H1 (cell line): ENCODE data around the gene PRICKLE1. TPM values are rescaled to one million over a fixed set of nuclear protein-coding genes. Genes with fewer than 3 reads are reported as not detected.

ENCODE experiments used
- ATF3 ChIP-seq: IDR thresholded peaks from 2 replicates; pipeline ENCODE4 v1.6.1; 2011; ENCODE audit warnings: low read depth, mild to moderate bottlenecking, low read length; ENCODE audit not compliant: insufficient read depth
- BACH1 ChIP-seq: IDR thresholded peaks from 2 replicates; pipeline ENCODE4 v1.6.1; 2012; ENCODE audit warnings: low read length, improper control_type of control experiment
- CBX5 ChIP-seq: fragments of 300-800, 300-1000 bp; sonication (generic); IDR thresholded peaks from 2 replicates; pipeline ENCODE4 v1.7.1; 2016; ENCODE audit warnings: antibody characterized with exemption, low read length, low read depth
- CREB1 ChIP-seq: IDR thresholded peaks from 2 replicates; pipeline ENCODE4 v1.6.1; 2012; ENCODE audit warnings: inconsistent platforms
- FOSL1 ChIP-seq: IDR thresholded peaks from 2 replicates; pipeline ENCODE4 v1.6.1; 2011; ENCODE audit warnings: mild to moderate bottlenecking, low read depth, low read length, moderate library complexity; ENCODE audit not compliant: insufficient read depth
- RAD21 ChIP-seq, 2 experiments: IDR thresholded peaks in 1 of 2; conservative IDR thresholded peaks in 1 of 2; 2 replicates each; pipeline ENCODE4 v1.6.1; 2011; ENCODE audit warnings: low read depth in 2 of 2, low read length in 2 of 2, improper control_type of control experiment in 1 of 2, inconsistent platforms in 1 of 2, mild to moderate bottlenecking in 1 of 2, moderate library complexity in 1 of 2
- polyA plus RNA-seq, 7 experiments: library from polyadenylated mRNA; depleted of rRNA in 3 of 7; stranded (reverse) in 5 of 7; unstranded in 2 of 7; fragments of >200 nt in 5 of 7; fragments of 200-250 nt in 2 of 7; gene quantifications; 1 replicate in 5 of 7; 2 replicates in 1 of 7; 4 replicates in 1 of 7; pipeline versions ENCODE4 v1.2.1 to v1.2.3, GENCODE V29; 2011 to 2013; ENCODE audit warnings: missing spikeins in 2 of 7, mixed read lengths in 2 of 7
- total RNA-seq: library from RNA; stranded (reverse); fragmentation: NEBNext Ultra II Directional; extraction: Animal tissue kit (Norgen Biotek cat#: 25700); gene quantifications from 2 replicates; pipeline ENCODE4 v1.2.1, GENCODE V29; 2021
- TF ChIP-seq, protein P1 (sequence below): fragments of 300-600 bp; sonication (generic); IDR thresholded peaks from 2 replicates; pipeline ENCODE4 v1.7.1; 2012; ENCODE audit warnings: low read length, moderate library complexity, mild to moderate bottlenecking, inconsistent platforms; ENCODE audit not compliant: insufficient replicate concordance

PRICKLE1 gene
- total and polyA plus RNA-seq, 2 of the 8 experiments (the other 6 are each of a cell fraction or from before 2014, with no cell fraction given) = 14.0 to 22.4 TPM

GRCh38 chr12:42539696-42540095 lies 49.9 kb downstream of the PRICKLE1 start (continued):
- TF ChIP-seq, protein P1, sequence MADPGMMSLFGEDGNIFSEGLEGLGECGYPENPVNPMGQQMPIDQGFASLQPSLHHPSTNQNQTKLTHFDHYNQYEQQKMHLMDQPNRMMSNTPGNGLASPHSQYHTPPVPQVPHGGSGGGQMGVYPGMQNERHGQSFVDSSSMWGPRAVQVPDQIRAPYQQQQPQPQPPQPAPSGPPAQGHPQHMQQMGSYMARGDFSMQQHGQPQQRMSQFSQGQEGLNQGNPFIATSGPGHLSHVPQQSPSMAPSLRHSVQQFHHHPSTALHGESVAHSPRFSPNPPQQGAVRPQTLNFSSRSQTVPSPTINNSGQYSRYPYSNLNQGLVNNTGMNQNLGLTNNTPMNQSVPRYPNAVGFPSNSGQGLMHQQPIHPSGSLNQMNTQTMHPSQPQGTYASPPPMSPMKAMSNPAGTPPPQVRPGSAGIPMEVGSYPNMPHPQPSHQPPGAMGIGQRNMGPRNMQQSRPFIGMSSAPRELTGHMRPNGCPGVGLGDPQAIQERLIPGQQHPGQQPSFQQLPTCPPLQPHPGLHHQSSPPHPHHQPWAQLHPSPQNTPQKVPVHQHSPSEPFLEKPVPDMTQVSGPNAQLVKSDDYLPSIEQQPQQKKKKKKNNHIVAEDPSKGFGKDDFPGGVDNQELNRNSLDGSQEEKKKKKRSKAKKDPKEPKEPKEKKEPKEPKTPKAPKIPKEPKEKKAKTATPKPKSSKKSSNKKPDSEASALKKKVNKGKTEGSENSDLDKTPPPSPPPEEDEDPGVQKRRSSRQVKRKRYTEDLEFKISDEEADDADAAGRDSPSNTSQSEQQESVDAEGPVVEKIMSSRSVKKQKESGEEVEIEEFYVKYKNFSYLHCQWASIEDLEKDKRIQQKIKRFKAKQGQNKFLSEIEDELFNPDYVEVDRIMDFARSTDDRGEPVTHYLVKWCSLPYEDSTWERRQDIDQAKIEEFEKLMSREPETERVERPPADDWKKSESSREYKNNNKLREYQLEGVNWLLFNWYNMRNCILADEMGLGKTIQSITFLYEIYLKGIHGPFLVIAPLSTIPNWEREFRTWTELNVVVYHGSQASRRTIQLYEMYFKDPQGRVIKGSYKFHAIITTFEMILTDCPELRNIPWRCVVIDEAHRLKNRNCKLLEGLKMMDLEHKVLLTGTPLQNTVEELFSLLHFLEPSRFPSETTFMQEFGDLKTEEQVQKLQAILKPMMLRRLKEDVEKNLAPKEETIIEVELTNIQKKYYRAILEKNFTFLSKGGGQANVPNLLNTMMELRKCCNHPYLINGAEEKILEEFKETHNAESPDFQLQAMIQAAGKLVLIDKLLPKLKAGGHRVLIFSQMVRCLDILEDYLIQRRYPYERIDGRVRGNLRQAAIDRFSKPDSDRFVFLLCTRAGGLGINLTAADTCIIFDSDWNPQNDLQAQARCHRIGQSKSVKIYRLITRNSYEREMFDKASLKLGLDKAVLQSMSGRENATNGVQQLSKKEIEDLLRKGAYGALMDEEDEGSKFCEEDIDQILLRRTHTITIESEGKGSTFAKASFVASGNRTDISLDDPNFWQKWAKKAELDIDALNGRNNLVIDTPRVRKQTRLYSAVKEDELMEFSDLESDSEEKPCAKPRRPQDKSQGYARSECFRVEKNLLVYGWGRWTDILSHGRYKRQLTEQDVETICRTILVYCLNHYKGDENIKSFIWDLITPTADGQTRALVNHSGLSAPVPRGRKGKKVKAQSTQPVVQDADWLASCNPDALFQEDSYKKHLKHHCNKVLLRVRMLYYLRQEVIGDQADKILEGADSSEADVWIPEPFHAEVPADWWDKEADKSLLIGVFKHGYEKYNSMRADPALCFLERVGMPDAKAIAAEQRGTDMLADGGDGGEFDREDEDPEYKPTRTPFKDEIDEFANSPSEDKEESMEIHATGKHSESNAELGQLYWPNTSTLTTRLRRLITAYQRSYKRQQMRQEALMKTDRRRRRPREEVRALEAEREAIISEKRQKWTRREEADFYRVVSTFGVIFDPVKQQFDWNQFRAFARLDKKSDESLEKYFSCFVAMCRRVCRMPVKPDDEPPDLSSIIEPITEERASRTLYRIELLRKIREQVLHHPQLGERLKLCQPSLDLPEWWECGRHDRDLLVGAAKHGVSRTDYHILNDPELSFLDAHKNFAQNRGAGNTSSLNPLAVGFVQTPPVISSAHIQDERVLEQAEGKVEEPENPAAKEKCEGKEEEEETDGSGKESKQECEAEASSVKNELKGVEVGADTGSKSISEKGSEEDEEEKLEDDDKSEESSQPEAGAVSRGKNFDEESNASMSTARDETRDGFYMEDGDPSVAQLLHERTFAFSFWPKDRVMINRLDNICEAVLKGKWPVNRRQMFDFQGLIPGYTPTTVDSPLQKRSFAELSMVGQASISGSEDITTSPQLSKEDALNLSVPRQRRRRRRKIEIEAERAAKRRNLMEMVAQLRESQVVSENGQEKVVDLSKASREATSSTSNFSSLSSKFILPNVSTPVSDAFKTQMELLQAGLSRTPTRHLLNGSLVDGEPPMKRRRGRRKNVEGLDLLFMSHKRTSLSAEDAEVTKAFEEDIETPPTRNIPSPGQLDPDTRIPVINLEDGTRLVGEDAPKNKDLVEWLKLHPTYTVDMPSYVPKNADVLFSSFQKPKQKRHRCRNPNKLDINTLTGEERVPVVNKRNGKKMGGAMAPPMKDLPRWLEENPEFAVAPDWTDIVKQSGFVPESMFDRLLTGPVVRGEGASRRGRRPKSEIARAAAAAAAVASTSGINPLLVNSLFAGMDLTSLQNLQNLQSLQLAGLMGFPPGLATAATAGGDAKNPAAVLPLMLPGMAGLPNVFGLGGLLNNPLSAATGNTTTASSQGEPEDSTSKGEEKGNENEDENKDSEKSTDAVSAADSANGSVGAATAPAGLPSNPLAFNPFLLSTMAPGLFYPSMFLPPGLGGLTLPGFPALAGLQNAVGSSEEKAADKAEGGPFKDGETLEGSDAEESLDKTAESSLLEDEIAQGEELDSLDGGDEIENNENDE = no peak
- no peak for TF ChIP-seq CREB1
- TF ChIP-seq BACH1 = no peak
- TF ChIP-seq RAD21 (IDR thresholded peaks at IDR 0.05 in 1 of 2, conservative IDR thresholded peaks at IDR 0.05 in 1 of 2; ENCODE audit: low read depth in 2 of 2, low read length in 2 of 2) = no peak
- no peak for TF ChIP-seq FOSL1
- no peak for TF ChIP-seq ATF3
- no peak for TF ChIP-seq CBX5
